ENCODE measurements around the gene CHRNA1.

CHRNA1 gene

DNA sequence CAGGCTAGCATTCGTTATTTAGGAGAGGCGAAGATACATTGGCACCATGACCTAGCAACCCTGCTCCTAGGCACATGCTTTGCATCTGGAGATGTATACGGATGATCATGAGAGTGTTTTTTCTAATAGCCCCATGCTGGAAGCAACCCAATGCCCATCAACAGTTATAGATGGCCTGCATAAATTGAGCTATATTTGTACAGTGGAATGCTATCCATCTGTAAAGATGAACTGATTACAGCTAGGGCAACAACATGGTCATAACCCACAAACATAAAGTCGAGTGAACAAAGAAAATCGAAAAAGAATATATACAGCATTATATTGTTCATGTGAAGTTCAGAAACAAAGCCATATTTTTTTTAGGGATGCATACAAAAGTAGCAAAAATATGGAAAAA lies 20.6 kb upstream of the CHRNA1 start:
- Histone ChIP-seq H3K27me3 (ENCODE audit: control insufficient read depth, insufficient read depth, low read length) (no peaks in the 10 kb centered on the region), H3K27ac (no peak overlapping the region), H2AFZ (no peak overlapping the region), H3K36me3 (ENCODE audit: control insufficient read depth, insufficient read depth, low read length) (no peaks in the 10 kb centered on the region), H3K4me2 (ENCODE audit: low read length) (no peak overlapping the region), H3K79me2 (no peaks in the 10 kb centered on the region), H3K4me1 (peaks cover 6% of the 10 kb centered on the region), H3K9me3 (ENCODE audit: control insufficient read depth, low read length) (no peaks in the 10 kb centered on the region), H3K9ac (no peak overlapping the region), H3K4me3 (ENCODE audit: low read depth, low read length) (no peak overlapping the region)
- no peak for TF ChIP-seq CTCF (IDR thresholded peaks at IDR 0.05)

DNA sequence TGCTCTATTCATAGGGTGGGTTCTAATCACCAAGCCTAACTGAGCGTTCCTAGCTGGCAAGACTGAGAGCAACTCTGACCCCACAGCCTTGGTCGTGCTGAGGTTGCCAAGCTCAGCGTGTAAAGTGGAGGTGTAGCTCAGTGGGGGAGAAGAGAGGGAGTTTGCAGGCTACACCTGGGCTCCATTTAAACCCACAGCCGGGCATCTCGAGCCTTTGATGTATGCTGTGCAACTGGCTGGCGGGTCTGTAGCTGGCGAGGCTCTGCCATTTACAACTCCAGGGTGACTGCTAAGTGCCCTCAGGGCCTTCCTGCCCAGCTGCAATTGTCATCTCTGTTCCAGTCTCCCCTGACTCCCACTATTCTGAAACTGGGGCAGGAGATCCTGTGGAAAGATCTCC lies 20.0 kb upstream of the CHRNA1 start:
- Histone ChIP-seq H3K27ac (no peak overlapping the region), H3K9ac (no peak overlapping the region), H3K4me2 (ENCODE audit: low read length) (no peak overlapping the region), H3K4me3 (ENCODE audit: low read depth, low read length) (no peak overlapping the region), H3K27me3 (ENCODE audit: control insufficient read depth, insufficient read depth, low read length) (no peaks in the 10 kb centered on the region), H3K36me3 (ENCODE audit: control insufficient read depth, insufficient read depth, low read length) (no peaks in the 10 kb centered on the region), H3K4me1 (peaks cover 6% of the 10 kb centered on the region), H3K79me2 (no peaks in the 10 kb centered on the region), H3K9me3 (ENCODE audit: control insufficient read depth, low read length) (no peaks in the 10 kb centered on the region), H2AFZ (no peak overlapping the region)
- TF ChIP-seq CTCF (IDR thresholded peaks at IDR 0.05), result no peak

GRCh38 chr2:174781996-174782395 lies 17.7 kb upstream of the CHRNA1 start:
- H3K4me2 ChIP-seq (ENCODE audit: low read length), result no peak overlapping the region
- no peak overlapping the region for H2AFZ ChIP-seq
- H3K79me2 ChIP-seq, result no peaks in the 10 kb centered on the region
- no peak overlapping the region for H3K4me3 ChIP-seq (ENCODE audit: low read depth, low read length)
- no peaks in the 10 kb centered on the region for H3K36me3 ChIP-seq (ENCODE audit: control insufficient read depth, insufficient read depth, low read length)
- no peak for TF ChIP-seq CTCF (IDR thresholded peaks at IDR 0.05)
- no peak overlapping the region for H3K9ac ChIP-seq
- no peaks in the 10 kb centered on the region for H3K9me3 ChIP-seq (ENCODE audit: control insufficient read depth, low read length)
- H3K4me1 ChIP-seq, result peaks cover 6% of the 10 kb centered on the region
- no peak overlapping the region for H3K27ac ChIP-seq
- H3K27me3 ChIP-seq (ENCODE audit: control insufficient read depth, insufficient read depth, low read length), result no peaks in the 10 kb centered on the region

DNA sequence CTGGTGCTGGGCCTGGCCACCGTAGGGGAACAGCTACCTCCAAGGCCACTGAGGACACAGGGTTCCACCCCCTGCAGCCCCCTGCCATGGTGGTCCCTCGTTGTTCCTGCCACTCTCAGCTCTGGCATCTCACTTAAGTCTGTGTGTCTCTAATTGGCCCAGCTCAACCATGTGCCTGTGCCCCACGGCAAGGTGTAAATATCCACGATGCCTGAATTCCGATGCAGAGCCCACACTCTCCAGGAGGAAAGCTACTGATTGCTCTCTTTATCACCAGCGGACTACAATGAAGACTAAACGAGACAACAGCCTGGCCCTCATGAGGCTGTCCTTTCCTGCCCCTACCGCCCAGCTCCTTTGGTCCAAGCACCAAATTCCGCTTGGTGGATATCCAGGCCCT lies 17.0 kb upstream of the CHRNA1 start:
- Histone ChIP-seq H3K4me2 (ENCODE audit: low read length) (no peak overlapping the region), H3K9ac (no peak overlapping the region), H2AFZ (no peak overlapping the region), H3K9me3 (ENCODE audit: control insufficient read depth, low read length) (no peaks in the 10 kb centered on the region), H3K36me3 (ENCODE audit: control insufficient read depth, insufficient read depth, low read length) (no peaks in the 10 kb centered on the region), H3K27me3 (ENCODE audit: control insufficient read depth, insufficient read depth, low read length) (no peaks in the 10 kb centered on the region), H3K4me1 (peaks cover 6% of the 10 kb centered on the region), H3K79me2 (no peaks in the 10 kb centered on the region), H3K4me3 (ENCODE audit: low read depth, low read length) (no peak overlapping the region), H3K27ac (no peak overlapping the region)
- no peak for TF ChIP-seq CTCF (IDR thresholded peaks at IDR 0.05)

DNA sequence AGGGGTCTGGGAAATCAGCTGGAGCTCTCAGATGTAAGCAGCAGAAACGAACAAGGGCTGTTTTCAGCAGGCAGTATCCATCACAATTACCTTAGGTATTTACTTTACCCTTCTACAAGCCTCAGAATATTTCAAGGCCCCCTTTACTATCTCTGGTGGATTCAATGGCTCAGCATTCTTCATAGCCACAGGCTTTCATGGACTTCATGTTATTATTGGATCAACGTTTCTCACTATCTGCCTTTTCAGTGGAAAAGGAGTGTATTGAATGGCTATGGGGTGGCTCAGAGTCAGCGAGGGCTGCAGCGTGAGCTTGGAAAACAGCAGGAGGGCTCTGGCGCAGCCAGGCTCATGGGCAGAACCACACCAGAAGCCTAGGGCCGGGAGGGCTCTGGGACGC lies 16.6 kb upstream of the CHRNA1 start:
- no peak overlapping the region for H3K27ac ChIP-seq

More for the DNA sequence above, 16.6 kb upstream of the CHRNA1 start:
- Histone ChIP-seq H3K36me3 (ENCODE audit: control insufficient read depth, insufficient read depth, low read length) (no peaks in the 10 kb centered on the region), H3K4me3 (ENCODE audit: low read depth, low read length) (no peak overlapping the region), H3K79me2 (no peaks in the 10 kb centered on the region), H3K4me1 (peaks cover 6% of the 10 kb centered on the region), H3K4me2 (ENCODE audit: low read length) (no peak overlapping the region), H3K9ac (no peak overlapping the region), H3K27me3 (ENCODE audit: control insufficient read depth, insufficient read depth, low read length) (no peaks in the 10 kb centered on the region), H3K9me3 (ENCODE audit: control insufficient read depth, low read length) (no peaks in the 10 kb centered on the region), H2AFZ (no peak overlapping the region)
- no peak for TF ChIP-seq CTCF (IDR thresholded peaks at IDR 0.05)

Data from parathyroid adenoma (tissue), 2 donors.